ENCODE data around the gene MACROD1. TPM values are rescaled to one million over a fixed set of nuclear protein-coding genes. Genes with fewer than 3 reads are reported as not detected.
A peak's percentile ranks its signal among the peaks of the same experiment; 100 is the strongest.

The MACROD1 gene
- total RNA-seq, 1 donor from 2014 or later: 3.4 TPM

- no peak overlapping the region for H3K4me3 ChIP-seq (ENCODE audit: insufficient read depth, low read depth, low read length)
- TF ChIP-seq EZH2 (IDR thresholded peaks at IDR 0.05; ENCODE audit: insufficient read depth, low read length) (no peak), CTCF (IDR thresholded peaks at IDR 0.05; ENCODE audit: insufficient read depth, low read depth, low read length) (no peak)
- peak overlapping the region; percentile 15 for H3K4me3 Mint-ChIP-seq (ENCODE audit: unreplicated experiment)
- H3K27me3 Mint-ChIP-seq (ENCODE audit: low read depth, unreplicated experiment): no peaks in the 10 kb centered on the region
- H3K4me2 ChIP-seq (ENCODE audit: low read length): no peak overlapping the region
- H3K4me1 Mint-ChIP-seq (ENCODE audit: low read depth, unreplicated experiment): peaks cover 8% of the 10 kb centered on the region
- no peak overlapping the region for H2AFZ ChIP-seq (ENCODE audit: low read depth, low read length)
- no peaks in the 10 kb centered on the region for H3K27me3 ChIP-seq (ENCODE audit: insufficient read depth, low read length)
- DNase-seq (ENCODE audit: low read depth) (no peak), FAIRE-seq (no peak)
- peaks cover 57% of the 10 kb centered on the region for H4K20me1 ChIP-seq (ENCODE audit: insufficient read depth, low read length)
- H3K79me2 ChIP-seq (ENCODE audit: insufficient read depth, low read length): peaks cover 45% of the 10 kb centered on the region
- no peaks in the 10 kb centered on the region for H3K9me3 Mint-ChIP-seq (ENCODE audit: unreplicated experiment)
- H3K36me3 Mint-ChIP-seq (ENCODE audit: low read depth, unreplicated experiment): peaks cover 22% of the 10 kb centered on the region
- peaks cover 49% of the 10 kb centered on the region for H3K36me3 ChIP-seq (ENCODE audit: insufficient read depth, low read length)
- H3K9me3 ChIP-seq (ENCODE audit: insufficient read depth, low read depth, low read length): no peaks in the 10 kb centered on the region
- H3K4me1 ChIP-seq (ENCODE audit: insufficient read depth, low read length): no peaks in the 10 kb centered on the region
- H3K27ac Mint-ChIP-seq (ENCODE audit: unreplicated experiment): no peak overlapping the region
- no peak overlapping the region for H3K27ac ChIP-seq (ENCODE audit: low read depth, low read length)
- H3K9ac ChIP-seq (ENCODE audit: low read length): no peak overlapping the region
These were observed 26.5 kb upstream of the MACROD1 start for GRCh38 chr11:64192434-64192833.

- H3K9ac ChIP-seq (ENCODE audit: low read length): no peak overlapping the region
- H3K4me1 ChIP-seq (ENCODE audit: insufficient read depth, low read length): peaks cover 13% of the 10 kb centered on the region
- Mint-ChIP-seq H3K36me3 (ENCODE audit: low read depth, unreplicated experiment) (peaks cover 3% of the 10 kb centered on the region), H3K9me3 (ENCODE audit: unreplicated experiment) (no peaks in the 10 kb centered on the region), H3K4me3 (ENCODE audit: unreplicated experiment) (no peak overlapping the region), H3K4me1 (ENCODE audit: low read depth, unreplicated experiment) (peaks cover 12% of the 10 kb centered on the region), H3K27ac (ENCODE audit: unreplicated experiment) (no peak overlapping the region), H3K27me3 (ENCODE audit: low read depth, unreplicated experiment) (no peaks in the 10 kb centered on the region)
- no peak overlapping the region for H2AFZ ChIP-seq (ENCODE audit: low read depth, low read length)
- peaks cover 5% of the 10 kb centered on the region for H3K36me3 ChIP-seq (ENCODE audit: insufficient read depth, low read length)
- TF ChIP-seq CTCF (IDR thresholded peaks at IDR 0.05; ENCODE audit: insufficient read depth, low read depth, low read length) (no peak), EZH2 (IDR thresholded peaks at IDR 0.05; ENCODE audit: insufficient read depth, low read length) (no peak)
- H3K9me3 ChIP-seq (ENCODE audit: insufficient read depth, low read depth, low read length): no peaks in the 10 kb centered on the region
- no peak overlapping the region for H3K27ac ChIP-seq (ENCODE audit: low read depth, low read length)
- no peak for DNase-seq (ENCODE audit: low read depth)
- no peak overlapping the region for H3K4me2 ChIP-seq (ENCODE audit: low read length)
- H3K27me3 ChIP-seq (ENCODE audit: insufficient read depth, low read length): no peaks in the 10 kb centered on the region
- H4K20me1 ChIP-seq (ENCODE audit: insufficient read depth, low read length): peaks cover 23% of the 10 kb centered on the region
- peaks cover 41% of the 10 kb centered on the region for H3K79me2 ChIP-seq (ENCODE audit: insufficient read depth, low read length)
- no peak overlapping the region for H3K4me3 ChIP-seq (ENCODE audit: insufficient read depth, low read depth, low read length)
- FAIRE-seq: no peak
These were observed 20.7 kb upstream of the MACROD1 start for GRCh38 chr11:64186492-64187165.

Measured in astrocyte (in vitro differentiated cells and primary cell).